NCI-H2107 treated with DMSO at 0.1 percent for 48 hours (cell line): ENCODE measurements around the gene GAL3ST3.
"Not testable (repeated sequence)": the region's sequence is repeated elsewhere in the genome, so short reads cannot be mapped to it uniquely, and the experiment has no call there.

Source experiments
- DNase-seq: peaks from one replicate; lab custom pipeline; 2025; ENCODE audit not compliant: unreplicated experiment; lab: John Stamatoyannopoulos, UW

GAL3ST3 gene

GRCh38 chr11:66048547-66049323, at the start of gene GAL3ST3:
Gene GAL3ST3, minus strand, starts transcription at chr11:66049161. Its CDS starts 3,746 bp downstream, at chr11:66045415.
- DNase-seq: no peak

- DNase-seq: not testable (repeated sequence)
These were observed 43.2 kb upstream of the GAL3ST3 start for GRCh38 chr11:66092125-66092524.

- no peak for DNase-seq
These were observed 41.3 kb upstream of the GAL3ST3 start for GRCh38 chr11:66090288-66090687.

- no peak for DNase-seq
These were observed 40.1 kb upstream of the GAL3ST3 start for GRCh38 chr11:66089067-66089466.

GRCh38 chr11:66087148-66087908, 38.4 kb upstream of the GAL3ST3 start:
- no peak for DNase-seq

- no peak for DNase-seq
These were observed 36.0 kb upstream of the GAL3ST3 start for GRCh38 chr11:66084821-66085475.

GRCh38 chr11:66083767-66084166, 34.8 kb upstream of the GAL3ST3 start:
- DNase-seq: no peak

- peak; percentile 47 for DNase-seq
These were observed 34.2 kb upstream of the GAL3ST3 start for GRCh38 chr11:66082946-66083698.

GRCh38 chr11:66081505-66081904, 32.5 kb upstream of the GAL3ST3 start:
- peak; percentile 75 for DNase-seq

GRCh38 chr11:66080055-66080817, 31.3 kb upstream of the GAL3ST3 start:
- DNase-seq: no peak

- not testable (repeated sequence) for DNase-seq
These were observed 30.0 kb upstream of the GAL3ST3 start for GRCh38 chr11:66078949-66079348.

GRCh38 chr11:66077927-66078326, 29.0 kb upstream of the GAL3ST3 start:
- DNase-seq: no peak

GRCh38 chr11:66076561-66076960, 27.6 kb upstream of the GAL3ST3 start:
- no peak for DNase-seq

- DNase-seq: no peak
These were observed 26.3 kb upstream of the GAL3ST3 start for GRCh38 chr11:66075273-66075672.

- no peak for DNase-seq
These were observed 24.7 kb upstream of the GAL3ST3 start for GRCh38 chr11:66073669-66074068.

- DNase-seq: no peak
These were observed 23.6 kb upstream of the GAL3ST3 start for GRCh38 chr11:66072518-66072917.

- no peak for DNase-seq
These were observed 23.1 kb upstream of the GAL3ST3 start for GRCh38 chr11:66072081-66072480.

- no peak for DNase-seq
These were observed 22.4 kb upstream of the GAL3ST3 start for GRCh38 chr11:66071381-66071801.

- DNase-seq: no peak
These were observed 21.8 kb upstream of the GAL3ST3 start for GRCh38 chr11:66070604-66071380.
